PC-9 (cell line): ENCODE measurements around the gene UBE2M. TPM values are rescaled to one million over a fixed set of nuclear protein-coding genes. Genes with fewer than 3 reads are reported as not detected.

Source experiments
- BruUV-seq: library from RNA; stranded (reverse); fragments of 400-500 nt; replicated peaks from 2 replicates; lab custom pipeline; 2021; lab: Mats Ljungman, UMichigan
- CTCF ChIA-PET: fragments of 300-600 bp; sonication (Branson Sonifier 250); formaldehyde crosslinking; loops from one replicate; lab custom pipeline; 2022; ENCODE audit warnings: antibody characterized with exemption; lab: Charles Lee
- POLR2A ChIA-PET: fragments of 300-600 bp; sonication (Branson Sonifier 250); formaldehyde crosslinking; loops from one replicate; lab custom pipeline; 2022; ENCODE audit warnings: antibody characterized with exemption; ENCODE audit not compliant: unreplicated experiment; lab: Charles Lee
- DNase-seq, 2 experiments: peaks; one replicate each; pipeline versions ENCODE4 v3.0.0 to v3.0.0-alpha.2; 2015 to 2022; ENCODE audit warnings: mixed read lengths in 1 of 2
- H2AFZ ChIP-seq: fragments of 200-600 bp; sonication (generic); 2 replicates; pipeline ENCODE4 v1.8.1; 2017; ENCODE audit warnings: antibody characterized with exemption
- H3F3A ChIP-seq: fragments of 200-600 bp; sonication (generic); 2 replicates; pipeline ENCODE4 v1.8.1; 2017; ENCODE audit warnings: antibody characterized with exemption, mild to moderate bottlenecking, low read depth; ENCODE audit not compliant: insufficient read depth
- H3K27ac ChIP-seq: fragments of 200-600 bp; sonication (generic); 2 replicates; pipeline ENCODE4 v1.6.1; 2016; ENCODE audit warnings: mixed run types
- H3K27me3 ChIP-seq: fragments of 200-600 bp; sonication (generic); 2 replicates; pipeline ENCODE4 v1.6.1; 2016; ENCODE audit warnings: low read depth, mixed run types; ENCODE audit not compliant: insufficient read depth
- H3K36me3 ChIP-seq: fragments of 200-600 bp; sonication (generic); 2 replicates; pipeline ENCODE4 v1.6.1; 2016; ENCODE audit warnings: low read depth, mixed run types
- H3K4me1 ChIP-seq: fragments of 200-600 bp; sonication (generic); replicated peaks from 2 replicates; pipeline ENCODE4 v1.6.1; 2016; ENCODE audit warnings: mixed run types; ENCODE audit not compliant: insufficient read depth
- H3K4me2 ChIP-seq: fragments of 200-600 bp; sonication (generic); 2 replicates; pipeline ENCODE4 v1.6.1; 2017; ENCODE audit warnings: mixed run types
- H3K4me3 ChIP-seq: fragments of 200-600 bp; sonication (generic); 2 replicates; pipeline ENCODE4 v1.6.1; 2016; ENCODE audit warnings: mixed run types
- H3K79me2 ChIP-seq: fragments of 200-600 bp; sonication (generic); 2 replicates; pipeline ENCODE4 v1.6.1; 2017; ENCODE audit warnings: low read depth, mixed run types
- H3K9me2 ChIP-seq: fragments of 200-600 bp; sonication (generic); 2 replicates; pipeline ENCODE4 v1.8.1; 2017; ENCODE audit warnings: mild to moderate bottlenecking; ENCODE audit not compliant: insufficient read depth
- H3K9me3 ChIP-seq: fragments of 200-600 bp; sonication (generic); 2 replicates; pipeline ENCODE4 v1.8.1; 2016; ENCODE audit warnings: low read depth; ENCODE audit not compliant: insufficient read depth
- H4K20me1 ChIP-seq: fragments of 200-600 bp; sonication (generic); 2 replicates; pipeline ENCODE4 v1.8.1; 2017; ENCODE audit not compliant: insufficient read depth
- CTCF ChIP-seq: fragments of 200-600 bp; sonication (generic); conservative IDR thresholded peaks from 2 replicates; pipeline ENCODE4 v1.6.1; 2017; ENCODE audit warnings: mixed run types, antibody characterized with exemption, mild to moderate bottlenecking, moderate library complexity
- EZH2 ChIP-seq: fragments of 200-600 bp; sonication (generic); IDR thresholded peaks from 2 replicates; pipeline ENCODE4 v1.8.0; 2017; ENCODE audit warnings: antibody characterized with exemption, low read depth
- intact Hi-C: fragments of 100-400 bp; cut with micrococcal nuclease; formaldehyde crosslinking; loops from one replicate; pipeline ENCODE4 v1.10.0; 2022; ENCODE audit not compliant: unreplicated experiment
- total RNA-seq: library from RNA; stranded (reverse); gene quantifications from 2 replicates; pipeline ENCODE4 v1.2.3, GENCODE V29; 2021

The UBE2M gene
- total RNA-seq, 1 experiment from 2014 or later = not detected

- intact Hi-C loops = no loop called here
- DNase-seq = no peak
- Histone ChIP-seq H3K27ac (no peak overlapping the region), H3K36me3 (no peaks in the 10 kb centered on the region), H3F3A (no peaks in the 10 kb centered on the region), H3K4me2 (no peak overlapping the region), H3K79me2 (no peaks in the 10 kb centered on the region), H3K9me2 (no peaks in the 10 kb centered on the region), H3K27me3 (no peaks in the 10 kb centered on the region), H3K4me3 (no peak overlapping the region), H3K9me3 (no peaks in the 10 kb centered on the region), H3K4me1 (no peaks in the 10 kb centered on the region), H2AFZ (no peak overlapping the region), H4K20me1 (no peaks in the 10 kb centered on the region)
- no TSS peak for BruUV-seq
- TF ChIP-seq EZH2 (no peak), CTCF (no peak)
- POLR2A ChIA-PET = no interaction called here
- CTCF ChIA-PET = no interaction called here
Observed at GRCh38 chr19:58560007-58560887, 1.8 kb upstream of the UBE2M start.

GRCh38 chr19:58559275-58560006, 1.0 kb upstream of the UBE2M start:
- intact Hi-C loops = no loop called here
- DNase-seq = no peak
- H2AFZ ChIP-seq = no peak overlapping the region

More at GRCh38 chr19:58559275-58560006, 1.0 kb upstream of the UBE2M start:
- Histone ChIP-seq H3K79me2 (peaks cover 2% of the 10 kb centered on the region; the same call in 1 of the 2 replicates), H3K4me3 (no peak overlapping the region), H3F3A (no peaks in the 10 kb centered on the region), H3K27me3 (no peaks in the 10 kb centered on the region), H3K27ac (no peak overlapping the region), H3K36me3 (no peaks in the 10 kb centered on the region), H3K9me3 (no peaks in the 10 kb centered on the region), H3K4me2 (no peak overlapping the region), H3K9me2 (no peaks in the 10 kb centered on the region), H4K20me1 (no peaks in the 10 kb centered on the region), H3K4me1 (no peaks in the 10 kb centered on the region)
- no peak for TF ChIP-seq CTCF
- TF ChIP-seq EZH2 = no peak
- no TSS peak for BruUV-seq
- POLR2A ChIA-PET = no interaction called here
- CTCF ChIA-PET = no interaction called here
